Superior temporal gyrus (tissue), 1 donor: ENCODE measurements around the gene FCHSD2.
"Not testable (repeated sequence)": the region's sequence is repeated elsewhere in the genome, so short reads cannot be mapped to it uniquely, and the experiment has no call there.

Experiments
- DNase-seq: peaks from one replicate; pipeline ENCODE4 v3.0.0-alpha.2; 2016; ENCODE audit errors: extremely low spot score

FCHSD2 gene

GRCh38 chr11:72875736-72876135 lies 266.4 kb downstream of the FCHSD2 start:
- no peak for DNase-seq

GRCh38 chr11:72872012-72872411 lies 270.1 kb downstream of the FCHSD2 start:
- no peak for DNase-seq

- DNase-seq = no peak
Measured at GRCh38 chr11:72871119-72871518, 271.0 kb downstream of the FCHSD2 start.

- no peak for DNase-seq
Measured at GRCh38 chr11:72869831-72870230, 272.3 kb downstream of the FCHSD2 start.

GRCh38 chr11:72867970-72868369 lies 274.1 kb downstream of the FCHSD2 start:
- no peak for DNase-seq

GRCh38 chr11:72864702-72865655 lies 277.1 kb downstream of the FCHSD2 start:
- no peak for DNase-seq

- no peak for DNase-seq
Measured at GRCh38 chr11:72863916-72864315, 278.2 kb downstream of the FCHSD2 start.

GRCh38 chr11:72863091-72863490 lies 279.0 kb downstream of the FCHSD2 start:
- DNase-seq = no peak

GRCh38 chr11:72860592-72860991 lies 281.5 kb downstream of the FCHSD2 start:
- DNase-seq = no peak

- DNase-seq = no peak
Measured at GRCh38 chr11:72860010-72860409, 282.1 kb downstream of the FCHSD2 start.

- no peak for DNase-seq
Measured at GRCh38 chr11:72859126-72859525, 283.0 kb downstream of the FCHSD2 start.

GRCh38 chr11:72858267-72858666 lies 283.9 kb downstream of the FCHSD2 start:
- DNase-seq = not testable (repeated sequence)

- DNase-seq = peak; percentile 43
Measured at GRCh38 chr11:72856551-72857345, 285.4 kb downstream of the FCHSD2 start.

GRCh38 chr11:72856065-72856464 lies 286.1 kb downstream of the FCHSD2 start:
- no peak for DNase-seq

- no peak for DNase-seq
Measured at GRCh38 chr11:72851726-72852125, 290.4 kb downstream of the FCHSD2 start.

- DNase-seq = no peak
Measured at GRCh38 chr11:72850832-72851231, 291.3 kb downstream of the FCHSD2 start.

GRCh38 chr11:72848846-72849466 lies 293.2 kb downstream of the FCHSD2 start:
- peak; percentile 39 for DNase-seq

- DNase-seq = no peak
Measured at GRCh38 chr11:72844356-72844755, 297.8 kb downstream of the FCHSD2 start.

GRCh38 chr11:72842653-72843330 lies 299.3 kb downstream of the FCHSD2 start:
- no peak for DNase-seq

- no peak for DNase-seq
Measured at GRCh38 chr11:72842126-72842525, 300.0 kb downstream of the FCHSD2 start.

- DNase-seq = no peak
Measured at GRCh38 chr11:72841397-72841796, 300.7 kb downstream of the FCHSD2 start.

GRCh38 chr11:72840780-72841179 lies 301.3 kb downstream of the FCHSD2 start:
- DNase-seq = no peak
